Colonic mucosa (tissue), 4 donors: ENCODE measurements around the gene VRK1. TPM values are rescaled to one million over a fixed set of nuclear protein-coding genes. Genes with fewer than 3 reads are reported as not detected.

Experiments
- DNase-seq: peaks from one replicate; pipeline ENCODE4 v3.0.0-alpha.2; 2020
- H3K27ac ChIP-seq: fragments of 200-600 bp; one replicate; pipeline ENCODE4 v1.8.0; 2021
- H3K27me3 ChIP-seq: fragments of 200-600 bp; one replicate; pipeline ENCODE4 v1.8.0; 2021
- H3K36me3 ChIP-seq: fragments of 200-600 bp; one replicate; pipeline ENCODE4 v1.8.0; 2021
- H3K4me1 ChIP-seq: fragments of 200-600 bp; one replicate; pipeline ENCODE4 v1.8.0; 2021; ENCODE audit warnings: mild to moderate bottlenecking
- H3K4me3 ChIP-seq: fragments of 200-600 bp; one replicate; pipeline ENCODE4 v1.8.0; 2021
- H3K9ac ChIP-seq, 2 donors: one replicate each; pipeline ENCODE4 v1.7.0; 2013; ENCODE audit warnings: control low read depth in 2 of 2, low read depth in 2 of 2, low read length in 2 of 2
- H3K9me3 ChIP-seq: fragments of 200-600 bp; one replicate; pipeline ENCODE4 v1.8.0; 2021
- CTCF ChIP-seq: fragments of 200-600 bp; IDR thresholded peaks from one replicate; pipeline ENCODE4 v1.8.0; 2022; ENCODE audit warnings: antibody characterized with exemption, mild to moderate bottlenecking
- intact Hi-C: fragments of 100-400 bp; cut with DNase I; formaldehyde crosslinking; loops from one replicate; pipeline ENCODE4 v1.14.1; 2022
- total RNA-seq, 2 donors: library from RNA; stranded (reverse); fragmentation: NEBNext Ultra II Directional in 1 of 2; extraction: Animal tissue kit (Norgen Biotek cat#: 25700) in 1 of 2; gene quantifications; one replicate each; pipeline ENCODE4 v1.2.1, GENCODE V29; 2021
- donor health status: healthy.
- donor health status: DM: no; HTN: no; CAD: no.
- donor health status: DM: no; HTN: no; CAD: no.

VRK1 gene
- total RNA-seq, 2 donors from 2014 or later, result 13.0 to 35.9 TPM

- Histone ChIP-seq H3K4me1 (no peaks in the 10 kb centered on the region), H3K27ac (no peak overlapping the region), H3K27me3 (no peaks in the 10 kb centered on the region), H3K9me3 (no peaks in the 10 kb centered on the region), H3K4me3 (no peak overlapping the region), H3K9ac (no peak overlapping the region), H3K36me3 (no peaks in the 10 kb centered on the region)
- TF ChIP-seq CTCF, result no peak
- DNase-seq, result no peak
- intact Hi-C loops, result no loop called here
Measured at GRCh38 chr14:96914571-96915128, 117.5 kb downstream of the VRK1 start.

- no peak overlapping the region for H3K4me3 ChIP-seq
- H3K9me3 ChIP-seq, result no peaks in the 10 kb centered on the region
- no peak overlapping the region for H3K27ac ChIP-seq
- no peaks in the 10 kb centered on the region for H3K27me3 ChIP-seq
- no peak for DNase-seq
- H3K9ac ChIP-seq, result no peak overlapping the region
- intact Hi-C loops, result no loop called here
- H3K36me3 ChIP-seq, result no peaks in the 10 kb centered on the region
- H3K4me1 ChIP-seq, result no peaks in the 10 kb centered on the region
- no peak for TF ChIP-seq CTCF
Measured at GRCh38 chr14:96915478-96915877, 118.3 kb downstream of the VRK1 start.

- no peak overlapping the region for H3K9ac ChIP-seq
- H3K27ac ChIP-seq, result no peak overlapping the region
- H3K9me3 ChIP-seq, result no peaks in the 10 kb centered on the region
- no peak for DNase-seq
- no peaks in the 10 kb centered on the region for H3K27me3 ChIP-seq
- no peaks in the 10 kb centered on the region for H3K36me3 ChIP-seq
- no peak overlapping the region for H3K4me3 ChIP-seq
- intact Hi-C loops, result no loop called here
- TF ChIP-seq CTCF, result no peak
- H3K4me1 ChIP-seq, result no peaks in the 10 kb centered on the region
Measured at GRCh38 chr14:96916751-96917150, 119.6 kb downstream of the VRK1 start.

- Histone ChIP-seq H3K9me3 (no peaks in the 10 kb centered on the region), H3K27ac (no peak overlapping the region), H3K27me3 (no peaks in the 10 kb centered on the region), H3K4me1 (no peaks in the 10 kb centered on the region), H3K4me3 (no peak overlapping the region), H3K9ac (no peak overlapping the region), H3K36me3 (no peaks in the 10 kb centered on the region)
- TF ChIP-seq CTCF, result no peak
- DNase-seq, result no peak
- intact Hi-C loops, result no loop called here
Measured at GRCh38 chr14:96917442-96917963, 120.3 kb downstream of the VRK1 start.

- no peaks in the 10 kb centered on the region for H3K36me3 ChIP-seq
- intact Hi-C loops, result no loop called here
- H3K27me3 ChIP-seq, result no peaks in the 10 kb centered on the region
- H3K27ac ChIP-seq, result no peak overlapping the region
- no peak for DNase-seq
- H3K9me3 ChIP-seq, result no peaks in the 10 kb centered on the region
- no peaks in the 10 kb centered on the region for H3K4me1 ChIP-seq
- H3K4me3 ChIP-seq, result no peak overlapping the region
- TF ChIP-seq CTCF, result no peak
- H3K9ac ChIP-seq, result no peak overlapping the region
Measured at GRCh38 chr14:96920023-96920422, 122.8 kb downstream of the VRK1 start.
